Measurements from ENCODE around the gene PNKD. TPM values are rescaled to one million over a fixed set of nuclear protein-coding genes. Genes with fewer than 3 reads are reported as not detected.
A peak's percentile ranks its signal among the peaks of the same experiment; 100 is the strongest.

Gene PNKD
- total and polyA plus RNA-seq, 10 of the 15 experiments (the other 5 are each of a cell fraction or from before 2014, with no cell fraction given): 27.2 to 106 (median 61.3) TPM

DNA sequence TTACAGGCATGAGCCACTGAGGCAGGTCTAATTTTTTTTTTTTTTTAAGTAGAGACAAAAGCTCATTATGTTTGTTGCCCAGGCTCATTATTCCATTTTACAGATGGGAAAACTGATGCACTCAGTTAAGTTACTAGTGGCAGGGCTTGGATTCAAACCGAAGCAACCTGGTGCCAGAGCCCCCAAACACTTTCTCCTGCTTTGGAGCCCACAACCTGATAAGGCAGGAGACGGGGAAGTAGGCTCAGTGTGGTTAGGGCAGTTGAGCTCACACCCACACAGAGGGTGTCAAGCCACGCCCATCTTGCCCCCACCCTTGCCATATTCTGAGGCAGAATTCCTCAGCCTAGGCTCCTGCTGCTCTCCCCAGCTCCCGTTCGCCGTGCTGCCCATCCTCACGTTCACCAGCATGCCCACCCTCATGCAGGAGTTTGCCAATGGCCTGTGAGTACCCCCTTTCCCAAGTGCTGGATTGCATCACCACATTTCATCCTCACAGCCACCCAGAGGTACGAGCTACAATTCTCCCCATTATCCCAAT is 123.5 kb downstream of the PNKD start:
- RAD21 ChIA-PET (ENCODE audit: unreplicated experiment): interaction anchor here (0.6 to 2.4 kb wide), 21 partner anchors 9 to 177 kb away, joined by 3 to 8 read pairs (median 3); partner anchors contain the start of genes AAMP, ARPC2 and PNKD
- H3K27me3 ChIP-seq (replicated peaks in 1 of 2; ENCODE audit: control insufficient read depth in 2 of 2, insufficient read depth in 2 of 2, low read length in 1 of 2): no peaks in the 10 kb centered on the region; a peak in 1 of 4 replicates
- H3K9me3 ChIP-seq (replicated peaks; ENCODE audit: control insufficient read depth, insufficient read depth, low read length): no peaks in the 10 kb centered on the region
- no peak overlapping the region for H3K27ac ChIP-seq (ENCODE audit: control insufficient read depth, insufficient read depth)
- no peaks in the 10 kb centered on the region for H3K36me3 ChIP-seq (ENCODE audit: control insufficient read depth in 2 of 2, insufficient read depth in 2 of 2, low read length in 1 of 2)
- peaks cover 27% of the 10 kb centered on the region for H3K4me1 ChIP-seq (ENCODE audit: control insufficient read depth, insufficient read depth, low read length)
- DNase-seq (ENCODE audit: low read depth, low spot score) (no peak), ATAC-seq (no peak), FAIRE-seq (no peak)
- in situ Hi-C loops (cut with MboI): loop anchor here (25.0 kb wide), 1 partner anchor 107 kb away; the partner anchor contains the start of gene TMBIM1
- SMC1A ChIA-PET (ENCODE audit: uncharacterized antibody, unreplicated experiment): interaction anchor here (0.8 to 2.3 kb wide), 10 partner anchors 36 to 121 kb away, joined by 3 to 18 read pairs (median 4); partner anchors contain the start of gene TMBIM1
- peaks cover 19% of the 10 kb centered on the region for H3K79me2 ChIP-seq (ENCODE audit: control insufficient read depth, insufficient read depth, low read length)
- WGBS (ENCODE audit: insufficient coverage, insufficient replicate concordance, low lambda C conversion rate, missing lambda C conversion rate): 43% methylated on average over 8 of the region's 8 CpGs
- CTCF ChIA-PET: interaction anchor here (0.5 to 4.9 kb wide), 17 partner anchors 9 to 483 kb away, joined by 3 to 34 read pairs (median 4); partner anchors contain the start of genes AAMP, PNKD and TMBIM1
- no peak overlapping the region for H3K4me2 ChIP-seq (ENCODE audit: control insufficient read depth, insufficient read depth)
- intact Hi-C loops (cut with micrococcal nuclease; ENCODE audit: unreplicated experiment): no loop called here
- H2AFZ ChIP-seq (ENCODE audit: control insufficient read depth, low read depth, low read length): no peak overlapping the region
- POLR2A ChIA-PET: interaction anchor here (0.6 to 2.1 kb wide), 9 partner anchors 9 to 178 kb away, joined by 3 to 8 read pairs (median 3); partner anchors contain the start of genes AAMP and PNKD
- H3K9ac ChIP-seq (ENCODE audit: control insufficient read depth, insufficient read depth, low read length): no peak overlapping the region
- BruUV-seq (replicated peaks): no TSS peak
- no peaks in the 10 kb centered on the region for H4K20me1 ChIP-seq (ENCODE audit: control insufficient read depth, insufficient read depth)
- TF ChIP-seq MYB (IDR thresholded peaks at IDR 0.05; ENCODE audit: borderline replicate concordance, low read depth, low read length) (no peak), IKZF1 (conservative IDR thresholded peaks at IDR 0.05) (peak; percentile 45)
- TF ChIP-seq, protein P1, sequence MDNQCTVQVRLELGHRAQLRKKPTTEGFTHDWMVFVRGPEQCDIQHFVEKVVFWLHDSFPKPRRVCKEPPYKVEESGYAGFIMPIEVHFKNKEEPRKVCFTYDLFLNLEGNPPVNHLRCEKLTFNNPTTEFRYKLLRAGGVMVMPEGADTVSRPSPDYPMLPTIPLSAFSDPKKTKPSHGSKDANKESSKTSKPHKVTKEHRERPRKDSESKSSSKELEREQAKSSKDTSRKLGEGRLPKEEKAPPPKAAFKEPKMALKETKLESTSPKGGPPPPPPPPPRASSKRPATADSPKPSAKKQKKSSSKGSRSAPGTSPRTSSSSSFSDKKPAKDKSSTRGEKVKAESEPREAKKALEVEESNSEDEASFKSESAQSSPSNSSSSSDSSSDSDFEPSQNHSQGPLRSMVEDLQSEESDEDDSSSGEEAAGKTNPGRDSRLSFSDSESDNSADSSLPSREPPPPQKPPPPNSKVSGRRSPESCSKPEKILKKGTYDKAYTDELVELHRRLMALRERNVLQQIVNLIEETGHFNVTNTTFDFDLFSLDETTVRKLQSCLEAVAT (IDR thresholded peaks at IDR 0.05): 0 out of 2 replicates have a peak, but pooled peaks have one; percentile 23
- no peak overlapping the region for H3K4me3 ChIP-seq
